GM12874 (cell line): ENCODE measurements around the gene SMCP.

Experiments
- CTCF ChIP-seq: IDR thresholded peaks from 2 replicates; pipeline ENCODE4 v1.5.1; 2011; ENCODE audit warnings: low read depth, mild to moderate bottlenecking, control low read depth, low read length, moderate library complexity; ENCODE audit not compliant: insufficient read depth

SMCP gene

GRCh38 chr1:152876827-152877226, 1.3 kb upstream of the SMCP start:
- TF ChIP-seq CTCF: no peak

GRCh38 chr1:152879559-152880198, 1.6 kb downstream of the SMCP start:
- no peak for TF ChIP-seq CTCF

GRCh38 chr1:152880316-152880715, 2.2 kb downstream of the SMCP start:
- TF ChIP-seq CTCF: no peak

- no peak for TF ChIP-seq CTCF
These were observed 2.8 kb downstream of the SMCP start for GRCh38 chr1:152880907-152881306.

GRCh38 chr1:152884085-152884484, 6.0 kb downstream of the SMCP start:
- TF ChIP-seq CTCF: no peak

- no peak for TF ChIP-seq CTCF
These were observed 6.4 kb downstream of the SMCP start for GRCh38 chr1:152884506-152884905.

GRCh38 chr1:152884966-152885624, 7.0 kb downstream of the SMCP start:
- TF ChIP-seq CTCF: no peak
